ENCODE results near the gene NFATC3.

- TF ChIP-seq CTCF (conservative IDR thresholded peaks at IDR 0.05) (no peak), EZH2 (IDR thresholded peaks at IDR 0.05; ENCODE audit: low read depth) (no peak)
Measured at GRCh38 chr16:68227850-68228553, 142.8 kb downstream of the NFATC3 start.

All from PC-9 (cell line).